GM23338 (cell line): Measurements from ENCODE around the gene ANKRD11.

ENCODE experiments used
- CTCF ChIP-seq, 2 experiments: fragments of 200-600 bp in 1 of 2; sonication (generic) in 1 of 2; conservative IDR thresholded peaks; 2 replicates each; pipeline versions ENCODE4 v1.5.1 to v1.6.1; 2016 to 2017; ENCODE audit warnings: antibody characterized with exemption in 2 of 2, low read depth in 2 of 2, mild to moderate bottlenecking in 2 of 2, moderate library complexity in 1 of 2
- ETS1 ChIP-seq: IDR thresholded peaks from 2 replicates; pipeline ENCODE4 v1.6.1; 2016; ENCODE audit warnings: antibody characterized with exemption
- EZH2 ChIP-seq: fragments of 200-600 bp; sonication (generic); IDR thresholded peaks from one replicate; pipeline ENCODE4 v1.8.0; 2017; ENCODE audit warnings: antibody characterized with exemption, mild to moderate bottlenecking, low read depth; ENCODE audit not compliant: unreplicated experiment
- EZH2phosphoT487 ChIP-seq: fragments of 200-600 bp; sonication (generic); IDR thresholded peaks from one replicate; pipeline ENCODE4 v1.8.1; 2018; ENCODE audit warnings: antibody characterized with exemption; ENCODE audit not compliant: unreplicated experiment
- POLR2AphosphoS5 ChIP-seq: IDR thresholded peaks from 2 replicates; pipeline ENCODE4 v1.6.1; 2016; ENCODE audit warnings: antibody characterized with exemption, low read depth
- REST ChIP-seq: IDR thresholded peaks from one replicate; pipeline ENCODE4 v1.6.1; 2018; ENCODE audit warnings: antibody characterized with exemption; ENCODE audit not compliant: unreplicated experiment
- ZNF114 ChIP-seq: fragments of 250-450 bp; sonication (Bioruptor Pico); IDR thresholded peaks from 2 replicates; pipeline ENCODE4 v1.5.0; 2020; ENCODE audit warnings: mild to moderate bottlenecking, moderate library complexity

- TF ChIP-seq POLR2AphosphoS5, result no peak
- TF ChIP-seq CTCF (conservative IDR thresholded peaks at IDR 0.05; ENCODE audit: low read depth in 2 of 2), result no peak
- no peak for TF ChIP-seq EZH2
- no peak for TF ChIP-seq ZNF114
- no peak for TF ChIP-seq REST
- TF ChIP-seq EZH2phosphoT487, result no peak
- no peak for TF ChIP-seq ETS1
These were observed 77.5 kb downstream of the ANKRD11 start for GRCh38 chr16:89412811-89413210.
